SU-DHL-6 (cell line): ENCODE results near the gene PALLD.

Source experiments
- H2AFZ ChIP-seq: fragments of 200-600 bp; sonication (generic); 2 replicates; pipeline ENCODE4 v1.6.1; 2014; ENCODE audit warnings: low read depth, mild to moderate bottlenecking, moderate library complexity, mixed read lengths, antibody characterized with exemption, low read length; ENCODE audit not compliant: severe bottlenecking
- H3F3A ChIP-seq: fragments of 200-600 bp; shearing (Covaris generic); 2 replicates; pipeline ENCODE4 v1.6.0; 2016; ENCODE audit warnings: antibody characterized with exemption, mild to moderate bottlenecking; ENCODE audit not compliant: insufficient read depth
- H3K27ac ChIP-seq: fragments of 200-600 bp; sonication (generic); 2 replicates; pipeline ENCODE4 v1.5.1; 2016; ENCODE audit warnings: low read depth, mild to moderate bottlenecking, low read length, moderate library complexity, mixed read lengths
- H3K27me3 ChIP-seq: fragments of 200-600 bp; sonication (generic), shearing (Covaris generic); 2 replicates; pipeline ENCODE4 v1.6.0; 2014; ENCODE audit warnings: mild to moderate bottlenecking, low read length
- H3K36me3 ChIP-seq: fragments of 200-600 bp; sonication (generic); 2 replicates; pipeline ENCODE4 v1.6.1; 2014; ENCODE audit warnings: mild to moderate bottlenecking, low read length, mixed read lengths
- H3K4me2 ChIP-seq: fragments of 300-600, 200-600 bp; shearing (Covaris generic), sonication (generic); 2 replicates; pipeline ENCODE4 v1.6.0; 2014; ENCODE audit warnings: low read length, low read depth, mild to moderate bottlenecking; ENCODE audit not compliant: poor library complexity, severe bottlenecking
- H3K4me3 ChIP-seq: fragments of 200-600 bp; sonication (generic); 2 replicates; pipeline ENCODE4 v1.5.1; 2014; ENCODE audit warnings: antibody characterized with exemption, low read length, mild to moderate bottlenecking, mixed read lengths; ENCODE audit not compliant: insufficient read depth, poor library complexity, severe bottlenecking
- H3K79me2 ChIP-seq: fragments of 200-600 bp; sonication (generic); 2 replicates; pipeline ENCODE4 v1.6.1; 2014; ENCODE audit warnings: mild to moderate bottlenecking, low read length, moderate library complexity; ENCODE audit not compliant: insufficient read depth
- H3K9ac ChIP-seq: fragments of 200-600 bp; sonication (generic); 2 replicates; pipeline ENCODE4 v1.7.0; 2014; ENCODE audit warnings: mild to moderate bottlenecking, low read length
- H3K9me2 ChIP-seq: fragments of 200-600 bp; sonication (generic); replicated peaks from 2 replicates; pipeline ENCODE4 v1.6.1; 2014; ENCODE audit warnings: low read length; ENCODE audit not compliant: insufficient read depth
- H3K9me3 ChIP-seq: fragments of 200-600 bp; sonication (generic); 2 replicates; pipeline ENCODE4 v1.6.1; 2014; ENCODE audit warnings: low read length, mixed read lengths; ENCODE audit not compliant: insufficient read depth
- H4K20me1 ChIP-seq: fragments of 200-600 bp; sonication (generic); 2 replicates; pipeline ENCODE4 v1.6.1; 2014; ENCODE audit warnings: low read depth, mild to moderate bottlenecking, antibody characterized with exemption, low read length, moderate library complexity, mixed read lengths
- CTCF ChIP-seq: fragments of 200-600 bp; sonication (generic); IDR thresholded peaks from one replicate; pipeline ENCODE4 v1.5.1; 2017; ENCODE audit warnings: antibody characterized with exemption, mild to moderate bottlenecking, low read length, moderate library complexity; ENCODE audit not compliant: insufficient read depth, poor library complexity, severe bottlenecking
- EZH2phosphoT487 ChIP-seq: fragments of 200-600 bp; sonication (generic), shearing (Covaris generic); conservative IDR thresholded peaks from 2 replicates; pipeline ENCODE4 v1.6.1; 2018; ENCODE audit warnings: mild to moderate bottlenecking, antibody characterized with exemption, low read length, moderate library complexity, mixed read lengths

Gene PALLD

GRCh38 chr4:168612450-168613135 is 115.7 kb downstream of the PALLD start:
- TF ChIP-seq EZH2phosphoT487 (no peak), CTCF (no peak)
- no peaks in the 10 kb centered on the region for H3K36me3 ChIP-seq
- no peak overlapping the region for H3K4me3 ChIP-seq
- no peak overlapping the region for H3K9ac ChIP-seq
- no peaks in the 10 kb centered on the region for H3K27me3 ChIP-seq
- H3K9me3 ChIP-seq: no peaks in the 10 kb centered on the region
- H4K20me1 ChIP-seq: no peaks in the 10 kb centered on the region
- no peaks in the 10 kb centered on the region for H3K79me2 ChIP-seq
- no peak overlapping the region for H3K4me2 ChIP-seq
- no peaks in the 10 kb centered on the region for H3F3A ChIP-seq
- H3K27ac ChIP-seq: no peak overlapping the region
- H2AFZ ChIP-seq: no peak overlapping the region
- no peaks in the 10 kb centered on the region for H3K9me2 ChIP-seq

- no peak overlapping the region for H2AFZ ChIP-seq
- no peaks in the 10 kb centered on the region for H3F3A ChIP-seq
- no peaks in the 10 kb centered on the region for H3K79me2 ChIP-seq
- TF ChIP-seq EZH2phosphoT487 (no peak), CTCF (no peak)
- no peaks in the 10 kb centered on the region for H3K9me2 ChIP-seq
- H3K9ac ChIP-seq: no peak overlapping the region
- no peak overlapping the region for H3K4me2 ChIP-seq
- H3K36me3 ChIP-seq: no peaks in the 10 kb centered on the region
- no peaks in the 10 kb centered on the region for H4K20me1 ChIP-seq
- no peak overlapping the region for H3K27ac ChIP-seq
- H3K9me3 ChIP-seq: no peaks in the 10 kb centered on the region
- no peaks in the 10 kb centered on the region for H3K27me3 ChIP-seq
- H3K4me3 ChIP-seq: no peak overlapping the region
Measured at GRCh38 chr4:168613869-168614268, 117.0 kb downstream of the PALLD start.

GRCh38 chr4:168614281-168615057 is 117.6 kb downstream of the PALLD start:
- H2AFZ ChIP-seq: no peak overlapping the region
- TF ChIP-seq CTCF (no peak), EZH2phosphoT487 (no peak)

More at GRCh38 chr4:168614281-168615057, 117.6 kb downstream of the PALLD start:
- Histone ChIP-seq H3K9me3 (no peaks in the 10 kb centered on the region), H3K36me3 (no peaks in the 10 kb centered on the region), H4K20me1 (no peaks in the 10 kb centered on the region), H3K79me2 (no peaks in the 10 kb centered on the region), H3K4me2 (no peak overlapping the region), H3K9me2 (no peaks in the 10 kb centered on the region), H3K27me3 (no peaks in the 10 kb centered on the region), H3K27ac (no peak overlapping the region), H3K4me3 (no peak overlapping the region), H3F3A (no peaks in the 10 kb centered on the region), H3K9ac (no peak overlapping the region)
